ENCODE data around the gene CDC73.
"Not testable (repeated sequence)": the region's sequence is repeated elsewhere in the genome, so short reads cannot be mapped to it uniquely, and the experiment has no call there.

DNA sequence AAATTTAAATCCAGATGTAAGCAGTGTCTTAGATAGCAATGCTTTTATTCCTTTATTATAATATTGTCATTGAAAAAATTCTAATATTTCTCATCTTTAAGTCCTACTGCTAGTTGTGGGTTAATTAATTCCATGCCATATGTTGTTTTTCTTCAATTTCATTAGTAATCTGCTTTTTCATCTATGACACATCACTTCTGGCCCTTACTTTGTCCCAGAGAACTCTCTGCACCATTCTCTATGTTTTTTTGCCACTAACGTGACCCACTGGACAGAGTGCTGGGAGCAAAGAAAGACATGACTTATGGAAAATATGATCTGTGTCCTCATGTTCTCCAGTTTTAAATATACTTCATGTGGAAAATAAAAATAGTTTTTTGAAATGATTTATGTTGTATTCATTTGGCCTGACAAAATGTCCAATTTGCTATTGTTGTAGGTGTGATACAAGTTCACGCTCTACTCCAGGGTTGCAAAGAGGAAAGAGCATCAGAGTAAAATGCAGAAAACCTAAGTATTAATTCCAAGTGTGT, 166.8 kb downstream of the CDC73 start:
- TF ChIP-seq POLR2AphosphoS5, EP300 (IDR thresholded peaks at IDR 0.05): not testable (repeated sequence)
- TF ChIP-seq, protein P1, sequence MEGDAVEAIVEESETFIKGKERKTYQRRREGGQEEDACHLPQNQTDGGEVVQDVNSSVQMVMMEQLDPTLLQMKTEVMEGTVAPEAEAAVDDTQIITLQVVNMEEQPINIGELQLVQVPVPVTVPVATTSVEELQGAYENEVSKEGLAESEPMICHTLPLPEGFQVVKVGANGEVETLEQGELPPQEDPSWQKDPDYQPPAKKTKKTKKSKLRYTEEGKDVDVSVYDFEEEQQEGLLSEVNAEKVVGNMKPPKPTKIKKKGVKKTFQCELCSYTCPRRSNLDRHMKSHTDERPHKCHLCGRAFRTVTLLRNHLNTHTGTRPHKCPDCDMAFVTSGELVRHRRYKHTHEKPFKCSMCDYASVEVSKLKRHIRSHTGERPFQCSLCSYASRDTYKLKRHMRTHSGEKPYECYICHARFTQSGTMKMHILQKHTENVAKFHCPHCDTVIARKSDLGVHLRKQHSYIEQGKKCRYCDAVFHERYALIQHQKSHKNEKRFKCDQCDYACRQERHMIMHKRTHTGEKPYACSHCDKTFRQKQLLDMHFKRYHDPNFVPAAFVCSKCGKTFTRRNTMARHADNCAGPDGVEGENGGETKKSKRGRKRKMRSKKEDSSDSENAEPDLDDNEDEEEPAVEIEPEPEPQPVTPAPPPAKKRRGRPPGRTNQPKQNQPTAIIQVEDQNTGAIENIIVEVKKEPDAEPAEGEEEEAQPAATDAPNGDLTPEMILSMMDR (IDR thresholded peaks at IDR 0.05): not testable (repeated sequence)
